SK-N-SH (cell line): ENCODE results near the gene PADI2. TPM values are rescaled to one million over a fixed set of nuclear protein-coding genes. Genes with fewer than 3 reads are reported as not detected.

Experiments
- CTCF ChIA-PET: fragments of 300-600, 350-600 bp; formaldehyde crosslinking; extraction: SDS; loops from one replicate; lab custom pipeline; 2021; lab: Yijun Ruan, JAX
- POLR2A ChIA-PET: fragments of 350-600 bp; sonication (Branson Sonifier 250); formaldehyde crosslinking; extraction: SDS; loops from one replicate; lab custom pipeline; 2020; ENCODE audit warnings: antibody characterized with exemption, inconsistent platforms; lab: Yijun Ruan, JAX
- DNase-seq: peaks from one replicate; pipeline ENCODE4 v3.0.0; 2012
- H2AFZ ChIP-seq: fragments of 200-600 bp; sonication (generic); 2 replicates; pipeline ENCODE4 v1.8.1; 2016; ENCODE audit warnings: antibody characterized with exemption, mild to moderate bottlenecking, low read depth
- H3F3A ChIP-seq: fragments of 200-600 bp; sonication (generic); replicated peaks from 2 replicates; pipeline ENCODE3; 2016; ENCODE audit warnings: antibody characterized with exemption, mild to moderate bottlenecking; ENCODE audit not compliant: insufficient read depth
- H3K27ac ChIP-seq, 2 experiments: fragments of 200-500 bp in 1 of 2; fragments of 200-600 bp in 1 of 2; sonication (Bioruptor generic) in 1 of 2; sonication (generic), shearing (Covaris generic) in 1 of 2; 2 replicates each; pipeline versions ENCODE4 v1.5.1 to v1.6.1; 2014 to 2016; ENCODE audit warnings: low read depth in 2 of 2, inconsistent platforms in 1 of 2, low read length in 1 of 2, mild to moderate bottlenecking in 1 of 2, mixed read lengths in 1 of 2
- H3K27me3 ChIP-seq: fragments of 200-600 bp; sonication (generic), shearing (Covaris generic); 2 replicates; pipeline ENCODE4 v1.6.1; 2016; ENCODE audit warnings: mixed run types; ENCODE audit not compliant: insufficient read depth
- H3K36me3 ChIP-seq, 2 experiments: fragments of 200-500 bp in 1 of 2; fragments of 200-600 bp in 1 of 2; sonication (Bioruptor generic) in 1 of 2; sonication (generic) in 1 of 2; replicated peaks in 1 of 2; 2 replicates each; pipeline versions ENCODE3 to v1.5.1; 2014 to 2016; ENCODE audit warnings: low read length in 1 of 2, mild to moderate bottlenecking in 1 of 2; ENCODE audit not compliant: insufficient read depth in 2 of 2, control insufficient read depth in 1 of 2
- H3K4me1 ChIP-seq, 2 experiments: fragments of 200-500 bp in 1 of 2; fragments of 200-600 bp in 1 of 2; sonication (Bioruptor generic) in 1 of 2; sonication (generic), shearing (Covaris generic) in 1 of 2; 2 replicates each; pipeline versions ENCODE4 v1.5.1 to v1.6.1; 2014 to 2016; ENCODE audit warnings: low read depth in 1 of 2, low read length in 1 of 2, mixed run types in 1 of 2; ENCODE audit not compliant: insufficient read depth in 2 of 2, control insufficient read depth in 1 of 2
- H3K4me2 ChIP-seq: fragments of 200-600 bp; sonication (generic), shearing (Covaris generic); 2 replicates; pipeline ENCODE4 v1.6.1; 2017; ENCODE audit warnings: mixed run types
- H3K4me3 ChIP-seq, 2 experiments: fragments of 200-500 bp in 1 of 2; fragments of 200-600 bp in 1 of 2; sonication (Bioruptor generic) in 1 of 2; sonication (generic), shearing (Covaris generic) in 1 of 2; 2 replicates each; pipeline versions ENCODE4 v1.5.1 to v1.8.1; 2014 to 2016; ENCODE audit warnings: low read depth in 2 of 2, inconsistent platforms in 1 of 2, low read length in 1 of 2, mild to moderate bottlenecking in 1 of 2, mixed read lengths in 1 of 2, moderate library complexity in 1 of 2
- H3K79me2 ChIP-seq: fragments of 200-600 bp; sonication (generic); 2 replicates; pipeline ENCODE4 v1.8.1; 2017; ENCODE audit warnings: mild to moderate bottlenecking; ENCODE audit not compliant: insufficient read depth
- H3K9ac ChIP-seq: fragments of 200-600 bp; sonication (generic); 2 replicates; pipeline ENCODE4 v1.6.1; 2017; ENCODE audit warnings: mixed run types
- H3K9me2 ChIP-seq: fragments of 200-600 bp; sonication (generic); 2 replicates; pipeline ENCODE4 v1.6.1; 2017; ENCODE audit warnings: mixed run types
- H3K9me3 ChIP-seq: fragments of 200-600 bp; sonication (generic); 2 replicates; pipeline ENCODE4 v1.6.1; 2017; ENCODE audit warnings: mixed run types, mild to moderate bottlenecking, moderate library complexity
- H4K20me1 ChIP-seq: fragments of 200-600 bp; sonication (generic); 2 replicates; pipeline ENCODE4 v1.6.1; 2017; ENCODE audit warnings: mild to moderate bottlenecking, mixed run types; ENCODE audit not compliant: insufficient read depth
- CHD2 ChIP-seq: fragments of 150-350 bp; IDR thresholded peaks from 2 replicates; pipeline ENCODE4 v1.6.1; 2018; ENCODE audit warnings: low read length; ENCODE audit not compliant: partially characterized antibody
- CTCF ChIP-seq: fragments of 200-600 bp; sonication (generic); IDR thresholded peaks from 2 replicates; pipeline ENCODE4 v1.6.1; 2017; ENCODE audit warnings: antibody characterized with exemption, mild to moderate bottlenecking, moderate library complexity
- ELF1 ChIP-seq: IDR thresholded peaks from 2 replicates; pipeline ENCODE4 v1.4.0; 2012
- FOSL2 ChIP-seq: IDR thresholded peaks from 2 replicates; pipeline ENCODE4 v1.4.0; 2012; ENCODE audit warnings: low read depth, mild to moderate bottlenecking, moderate library complexity, borderline replicate concordance
- FOXM1 ChIP-seq: IDR thresholded peaks from 2 replicates; pipeline ENCODE4 v1.4.0; 2012; ENCODE audit warnings: low read depth, mild to moderate bottlenecking
- GABPA ChIP-seq: IDR thresholded peaks from 2 replicates; pipeline ENCODE4 v1.4.0; 2012; ENCODE audit warnings: low read depth, mild to moderate bottlenecking
- GATA2 ChIP-seq: sonication (generic); formaldehyde crosslinking; IDR thresholded peaks from 2 replicates; pipeline ENCODE4 v1.5.0; 2020; ENCODE audit warnings: mild to moderate bottlenecking, missing genetic modification reagents
- IRF3 ChIP-seq: fragments of 150-350 bp; IDR thresholded peaks from 2 replicates; pipeline ENCODE4 v1.6.1; 2016; ENCODE audit warnings: mild to moderate bottlenecking, low read depth, low read length
- MAX ChIP-seq: IDR thresholded peaks from 2 replicates; pipeline ENCODE4 v1.4.0; 2012; ENCODE audit warnings: low read depth
- MEF2A ChIP-seq: IDR thresholded peaks from 2 replicates; pipeline ENCODE4 v1.4.0; 2012; ENCODE audit warnings: low read depth, borderline replicate concordance
- MXI1 ChIP-seq: IDR thresholded peaks from 2 replicates; pipeline ENCODE4 v1.6.1; 2012; ENCODE audit warnings: mild to moderate bottlenecking, low read depth, low read length, improper control_type of control experiment
- NFIC ChIP-seq: IDR thresholded peaks from 2 replicates; pipeline ENCODE4 v1.4.0; 2012; ENCODE audit warnings: borderline replicate concordance
- PBX3 ChIP-seq: IDR thresholded peaks from 2 replicates; pipeline ENCODE4; 2012
- POLR2AphosphoS5 ChIP-seq: IDR thresholded peaks from 2 replicates; pipeline ENCODE4 v1.6.1; 2012; ENCODE audit warnings: low read depth, low read length
- RCOR1 ChIP-seq: fragments of 150-350 bp; IDR thresholded peaks from 2 replicates; pipeline ENCODE4 v1.6.1; 2017; ENCODE audit warnings: antibody characterized with exemption, low read length
- RXRA ChIP-seq: IDR thresholded peaks from 2 replicates; pipeline ENCODE4 v1.4.0; 2012; ENCODE audit warnings: low read depth, mild to moderate bottlenecking, borderline replicate concordance
- SIN3A ChIP-seq: IDR thresholded peaks from 2 replicates; pipeline ENCODE4 v1.6.1; 2012; ENCODE audit warnings: low read depth, mild to moderate bottlenecking, low read length, moderate library complexity, borderline replicate concordance
- TAF1 ChIP-seq: IDR thresholded peaks from 2 replicates; pipeline ENCODE4 v1.6.1; 2012; ENCODE audit warnings: low read depth, mild to moderate bottlenecking, low read length, moderate library complexity, borderline replicate concordance
- TCF12 ChIP-seq: IDR thresholded peaks from 2 replicates; pipeline ENCODE4 v1.4.0; 2012
- YY1 ChIP-seq: IDR thresholded peaks from 2 replicates; pipeline ENCODE4 v1.4.0; 2012; ENCODE audit warnings: low read depth, mild to moderate bottlenecking
- WGBS: methylation state at CpG from one replicate; pipeline ENCODE4 v1.1.6; 2017; ENCODE audit warnings: low lambda C conversion rate; 5-methylcytosine and 5-hydroxymethylcytosine counted together
- polyA plus RNA-seq, 3 experiments: library from polyadenylated mRNA; depleted of rRNA; stranded (reverse); fragments of >200 nt; gene quantifications; 2 replicates each; pipeline ENCODE4 v1.2.3, GENCODE V29; 2012

The PADI2 gene
- polyA plus RNA-seq, 1 of the 3 experiments (the other 2 are of a cell fraction), result 0.58 TPM

GRCh38 chr1:17027900-17028299, 91.4 kb downstream of the PADI2 start:
- DNase-seq, result no peak
- peaks cover 6% of the 10 kb centered on the region; the same call in 1 of the 2 replicates for H4K20me1 ChIP-seq
- CTCF ChIA-PET, result interaction anchor here (1.2 to 1.8 kb wide), 2 partner anchors 15 to 407 kb away, joined by 3 to 5 read pairs; no protein-coding TSS in a partner anchor
- no peak overlapping the region for H3K4me3 ChIP-seq
- H3K9ac ChIP-seq, result no peak overlapping the region
- no peak overlapping the region for H3K4me2 ChIP-seq
- TF ChIP-seq IRF3, result no peak
- TF ChIP-seq CTCF, result no peak
- no peak for TF ChIP-seq CHD2
- TF ChIP-seq NFIC, result no peak
- TF ChIP-seq SIN3A, result no peak
- TF ChIP-seq GATA2, result no peak
- TF ChIP-seq RCOR1, result no peak
- no peak for TF ChIP-seq TAF1
- no peak for TF ChIP-seq YY1
- TF ChIP-seq ELF1, result no peak
- no peak for TF ChIP-seq FOSL2
- no peak for TF ChIP-seq RXRA
- TF ChIP-seq POLR2AphosphoS5, result no peak
- TF ChIP-seq MEF2A, result no peak
- no peak for TF ChIP-seq MXI1
- no peak for TF ChIP-seq GABPA
- no peak for TF ChIP-seq TCF12
- no peak for TF ChIP-seq FOXM1
- TF ChIP-seq PBX3, result no peak
- no peak for TF ChIP-seq MAX
- no peaks in the 10 kb centered on the region for H3K9me2 ChIP-seq
- no peak overlapping the region for H2AFZ ChIP-seq
- no peak overlapping the region for H3K27ac ChIP-seq
- H3K9me3 ChIP-seq, result no peaks in the 10 kb centered on the region
- H3K79me2 ChIP-seq, result no peaks in the 10 kb centered on the region
- no peaks in the 10 kb centered on the region for H3F3A ChIP-seq
- H3K27me3 ChIP-seq, result no peaks in the 10 kb centered on the region
- WGBS, result 85% methylated on average over 2 of the region's 2 CpGs
- POLR2A ChIA-PET, result no interaction called here
- peaks cover 38 to 54% of the 10 kb centered on the region in 2 experiments for H3K36me3 ChIP-seq
- peaks cover 0 to 18% of the 10 kb centered on the region in 2 experiments; a peak in 3 of 4 replicates for H3K4me1 ChIP-seq
